Measurements from ENCODE around the gene SMIM35. TPM values are rescaled to one million over a fixed set of nuclear protein-coding genes. Genes with fewer than 3 reads are reported as not detected.

SMIM35 gene
- total and polyA plus RNA-seq, 9 donors, result 0.08 TPM; not detected in 8

- no peak overlapping the region for H3K27ac ChIP-seq
- peaks cover 2% of the 10 kb centered on the region for H3K4me1 ChIP-seq (ENCODE audit: insufficient read depth)
- intact Hi-C loops (cut with DNase I), result no loop called here
- no peak for DNase-seq
- H3K27me3 ChIP-seq, result no peaks in the 10 kb centered on the region
- WGBS, 3 donors, result 93 to 95% (median 94%) methylated on average over 9 of the region's 9 CpGs
- TF ChIP-seq EP300 (IDR thresholded peaks at IDR 0.05) (no peak), CTCF (IDR thresholded peaks at IDR 0.05) (no peak)
- H3K9me3 ChIP-seq, result no peaks in the 10 kb centered on the region
- H3K36me3 ChIP-seq, result no peaks in the 10 kb centered on the region
- H3K4me3 ChIP-seq, result no peak overlapping the region
Measured at GRCh38 chr11:117997823-117998579, 88.8 kb downstream of the SMIM35 start.

- no peaks in the 10 kb centered on the region for H3K9me3 ChIP-seq
- no peak for DNase-seq
- H3K27ac ChIP-seq, result no peak overlapping the region
- intact Hi-C loops (cut with DNase I), result no loop called here
- WGBS, 3 donors, result 91 to 98% (median 96%) methylated on average over 2 of the region's 2 CpGs
- no peaks in the 10 kb centered on the region for H3K27me3 ChIP-seq
- H3K36me3 ChIP-seq, result no peaks in the 10 kb centered on the region
- TF ChIP-seq CTCF (IDR thresholded peaks at IDR 0.05) (no peak), EP300 (IDR thresholded peaks at IDR 0.05) (no peak), POLR2A (IDR thresholded peaks at IDR 0.05) (no peak)
- H3K4me3 ChIP-seq, result no peak overlapping the region
- H3K4me1 ChIP-seq (ENCODE audit: insufficient read depth), result no peaks in the 10 kb centered on the region
Measured at GRCh38 chr11:117997406-117997805, 89.4 kb downstream of the SMIM35 start.

DNA sequence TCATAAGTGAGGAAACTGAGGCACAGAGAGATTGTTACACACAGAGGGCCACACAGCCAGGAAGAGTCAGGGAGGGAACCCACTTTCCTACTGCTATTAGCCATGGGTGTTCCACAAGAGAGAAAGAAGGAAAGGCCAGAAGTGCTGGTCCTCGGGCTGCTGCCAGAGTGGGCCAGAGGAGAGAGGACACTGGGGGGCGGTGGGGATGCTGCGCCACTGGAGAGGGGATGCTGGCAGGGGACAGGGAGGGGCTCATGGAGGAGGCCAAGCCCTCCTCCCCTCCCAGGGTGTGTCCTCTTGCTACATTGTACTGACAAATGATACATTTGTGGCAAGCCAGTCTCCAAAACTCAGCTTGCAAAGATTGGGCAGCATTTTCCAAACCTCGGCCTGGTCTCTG is 90.7 kb downstream of the SMIM35 start:
- Histone ChIP-seq H3K4me1 (ENCODE audit: insufficient read depth) (no peaks in the 10 kb centered on the region), H3K9me3 (no peaks in the 10 kb centered on the region), H3K4me3 (no peak overlapping the region), H3K27ac (no peak overlapping the region), H3K36me3 (no peaks in the 10 kb centered on the region), H3K27me3 (no peaks in the 10 kb centered on the region)
- 95 to 96% (median 95%) methylated on average over 4 of the region's 4 CpGs for WGBS, 3 donors
- intact Hi-C loops (cut with DNase I), result no loop called here
- no peak for DNase-seq
- TF ChIP-seq CTCF (IDR thresholded peaks at IDR 0.05) (no peak), POLR2A (IDR thresholded peaks at IDR 0.05) (no peak), EP300 (IDR thresholded peaks at IDR 0.05) (no peak)

DNA sequence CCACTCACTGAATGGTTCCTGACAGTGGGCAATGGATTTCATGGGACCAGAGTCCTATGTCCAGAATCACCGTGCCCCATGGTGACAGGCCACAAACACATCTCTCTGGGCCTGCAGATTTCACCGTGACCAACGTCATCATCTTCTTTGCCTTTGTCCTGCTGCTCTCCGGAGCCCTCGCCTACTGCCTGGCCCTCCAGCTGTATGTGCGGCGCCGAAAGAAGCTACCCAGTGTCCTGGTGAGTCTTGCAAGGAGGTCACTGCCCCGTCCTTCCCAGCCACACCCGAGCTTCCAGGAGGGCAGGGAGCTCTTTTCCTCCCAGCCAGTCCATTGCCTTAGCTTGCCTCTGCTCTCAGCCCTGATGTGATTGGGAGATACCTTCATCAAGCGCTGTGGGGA is 91.3 kb downstream of the SMIM35 start:
- Histone ChIP-seq H3K27me3 (no peaks in the 10 kb centered on the region), H3K4me1 (ENCODE audit: insufficient read depth) (no peaks in the 10 kb centered on the region), H3K36me3 (no peaks in the 10 kb centered on the region), H3K4me3 (no peak overlapping the region), H3K9me3 (no peaks in the 10 kb centered on the region), H3K27ac (no peak overlapping the region)
- WGBS, 3 donors, result 94 to 97% (median 96%) methylated on average over 11 of the region's 11 CpGs
- no peak for DNase-seq
- intact Hi-C loops (cut with DNase I), result no loop called here
- TF ChIP-seq CTCF (IDR thresholded peaks at IDR 0.05) (no peak), EP300 (IDR thresholded peaks at IDR 0.05) (no peak), POLR2A (IDR thresholded peaks at IDR 0.05) (no peak)
